Prostate gland (tissue), 2 donors: ENCODE data around the gene SGF29.
"Not testable (repeated sequence)": the region's sequence is repeated elsewhere in the genome, so short reads cannot be mapped to it uniquely, and the experiment has no call there.

ENCODE experiments used
- POLR2A ChIP-seq: fragments of 450-650 bp; IDR thresholded peaks from one replicate; pipeline ENCODE4 v1.6.1; 2016; ENCODE audit warnings: antibody characterized with exemption, mild to moderate bottlenecking
- TF ChIP-seq, protein P1 (sequence below), 4 experiments: fragments of 200-600 bp in 2 of 4; fragments of 450-650 bp in 2 of 4; sonication (generic) in 2 of 4; IDR thresholded peaks; 1 replicate in 3 of 4; 2 replicates in 1 of 4; pipeline ENCODE4 v1.5.1; 2016 to 2019; ENCODE audit warnings: antibody characterized with exemption in 4 of 4, mild to moderate bottlenecking in 2 of 4, moderate library complexity in 2 of 4

GRCh38 chr16:28608496-28608808 is 54.7 kb downstream of the SGF29 start:
- TF ChIP-seq, protein P1, sequence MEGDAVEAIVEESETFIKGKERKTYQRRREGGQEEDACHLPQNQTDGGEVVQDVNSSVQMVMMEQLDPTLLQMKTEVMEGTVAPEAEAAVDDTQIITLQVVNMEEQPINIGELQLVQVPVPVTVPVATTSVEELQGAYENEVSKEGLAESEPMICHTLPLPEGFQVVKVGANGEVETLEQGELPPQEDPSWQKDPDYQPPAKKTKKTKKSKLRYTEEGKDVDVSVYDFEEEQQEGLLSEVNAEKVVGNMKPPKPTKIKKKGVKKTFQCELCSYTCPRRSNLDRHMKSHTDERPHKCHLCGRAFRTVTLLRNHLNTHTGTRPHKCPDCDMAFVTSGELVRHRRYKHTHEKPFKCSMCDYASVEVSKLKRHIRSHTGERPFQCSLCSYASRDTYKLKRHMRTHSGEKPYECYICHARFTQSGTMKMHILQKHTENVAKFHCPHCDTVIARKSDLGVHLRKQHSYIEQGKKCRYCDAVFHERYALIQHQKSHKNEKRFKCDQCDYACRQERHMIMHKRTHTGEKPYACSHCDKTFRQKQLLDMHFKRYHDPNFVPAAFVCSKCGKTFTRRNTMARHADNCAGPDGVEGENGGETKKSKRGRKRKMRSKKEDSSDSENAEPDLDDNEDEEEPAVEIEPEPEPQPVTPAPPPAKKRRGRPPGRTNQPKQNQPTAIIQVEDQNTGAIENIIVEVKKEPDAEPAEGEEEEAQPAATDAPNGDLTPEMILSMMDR (IDR thresholded peaks at IDR 0.05), result not testable (repeated sequence)
- TF ChIP-seq POLR2A, result not testable (repeated sequence)
